ENCODE data around the gene MGAT5B. TPM values are rescaled to one million over a fixed set of nuclear protein-coding genes. Genes with fewer than 3 reads are reported as not detected.

The MGAT5B gene
- total RNA-seq, 1 donor from 2014 or later = 6.2 TPM

DNA sequence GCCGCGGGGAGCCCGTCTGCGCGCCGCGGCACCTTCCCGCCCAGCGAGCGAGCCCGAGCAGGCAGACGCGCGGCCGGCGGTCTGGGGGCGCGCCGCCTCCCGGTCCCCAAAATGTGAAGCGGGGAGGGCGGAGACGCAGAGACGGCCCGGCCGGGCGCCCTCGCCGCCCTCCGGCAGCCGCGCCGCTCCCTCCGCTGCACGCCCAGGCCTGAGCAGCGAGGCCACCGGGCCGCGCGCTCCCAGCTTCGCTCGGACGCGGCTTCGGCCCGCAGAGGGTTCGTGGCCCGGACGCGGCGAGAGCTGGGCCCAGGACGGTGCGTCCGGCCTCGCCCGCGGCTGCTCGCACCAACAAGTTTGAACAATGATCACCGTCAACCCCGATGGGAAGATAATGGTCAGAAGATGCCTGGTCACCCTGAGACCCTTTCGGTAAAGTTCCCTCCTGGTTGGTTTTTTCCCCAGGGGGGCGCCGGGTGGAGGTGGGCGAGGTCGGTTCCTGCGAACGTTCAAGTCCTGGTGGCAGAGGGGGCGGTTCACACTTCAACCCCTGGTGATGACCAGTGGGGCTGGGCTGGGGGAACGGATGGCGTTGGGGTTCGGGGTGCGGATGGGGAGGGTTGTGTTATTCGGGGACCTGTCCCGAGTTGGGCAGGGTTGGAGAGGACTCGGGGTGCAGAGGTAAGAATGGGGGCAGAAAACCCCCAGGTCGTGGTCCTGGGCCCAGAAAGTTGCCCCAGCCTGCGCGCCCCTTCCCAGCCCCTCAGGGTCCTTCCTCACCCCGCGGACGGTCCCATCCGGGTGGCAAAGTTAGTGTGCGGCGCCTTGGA is 678 bp downstream of the MGAT5B start:
- Mint-ChIP-seq H3K4me1 (ENCODE audit: unreplicated experiment) (peaks cover 17% of the 10 kb centered on the region), H3K27me3 (ENCODE audit: unreplicated experiment) (peaks cover 14% of the 10 kb centered on the region), H3K27ac (ENCODE audit: unreplicated experiment) (no peak overlapping the region), H3K9me3 (ENCODE audit: unreplicated experiment) (no peaks in the 10 kb centered on the region), H3K4me3 (ENCODE audit: unreplicated experiment) (peak overlapping the region; percentile 67), H3K36me3 (ENCODE audit: low read depth, unreplicated experiment) (no peaks in the 10 kb centered on the region)
- no peak for TF ChIP-seq CTCF (IDR thresholded peaks at IDR 0.05; ENCODE audit: unreplicated experiment)
- DNase-seq (ENCODE audit: low spot score) = no peak

DNA sequence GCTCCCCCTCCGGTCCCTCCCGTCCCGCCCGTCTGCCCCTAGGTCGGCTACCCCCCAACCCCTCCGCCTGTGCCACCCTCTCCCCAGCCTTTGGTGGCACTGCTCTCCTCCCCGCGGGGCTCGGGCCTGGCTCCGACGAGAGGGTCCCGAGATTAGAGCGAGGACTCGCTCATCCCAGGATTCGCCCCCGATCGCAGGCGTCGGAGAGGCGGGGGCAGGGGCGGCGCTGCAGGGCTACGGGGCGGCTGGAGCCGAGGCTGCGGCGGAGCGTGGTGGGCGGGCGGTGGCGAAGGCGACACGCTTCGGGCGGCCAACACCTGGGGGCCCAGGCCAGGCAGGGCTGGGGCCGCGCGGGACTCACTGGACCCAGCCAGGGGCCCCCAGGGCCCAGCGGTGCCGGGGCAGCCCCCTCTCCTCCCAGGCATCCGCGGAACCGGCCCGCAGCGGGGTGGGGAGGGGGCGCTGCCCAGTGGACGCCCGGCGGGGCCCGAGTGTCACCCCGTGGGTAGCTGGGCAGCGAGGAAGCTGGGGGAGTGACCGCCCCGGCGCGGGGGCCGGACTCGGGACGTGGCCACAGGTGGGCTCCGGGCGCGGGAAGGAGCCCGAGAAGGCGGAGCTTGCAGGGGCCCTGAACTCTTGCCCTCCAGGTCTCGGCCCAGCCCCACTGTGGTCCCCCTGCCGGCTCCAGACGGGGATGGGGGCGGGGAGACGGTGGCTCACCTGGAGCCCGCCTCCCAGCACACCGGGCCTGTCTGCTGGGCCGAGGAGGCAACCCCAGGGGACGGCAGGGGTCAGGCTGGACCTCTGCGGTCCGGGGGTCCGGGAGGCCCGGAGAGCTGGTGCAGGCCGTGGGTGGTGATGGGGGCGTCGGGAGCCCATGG is 1.5 kb downstream of the MGAT5B start:
- no peak for TF ChIP-seq CTCF (IDR thresholded peaks at IDR 0.05; ENCODE audit: unreplicated experiment)
- Mint-ChIP-seq H3K27me3 (ENCODE audit: unreplicated experiment) (peaks cover 16% of the 10 kb centered on the region), H3K4me3 (ENCODE audit: unreplicated experiment) (no peak overlapping the region), H3K9me3 (ENCODE audit: unreplicated experiment) (no peaks in the 10 kb centered on the region), H3K36me3 (ENCODE audit: low read depth, unreplicated experiment) (no peaks in the 10 kb centered on the region), H3K4me1 (ENCODE audit: unreplicated experiment) (peaks cover 17% of the 10 kb centered on the region), H3K27ac (ENCODE audit: unreplicated experiment) (no peak overlapping the region)
- no peak for DNase-seq (ENCODE audit: low spot score)

DNA sequence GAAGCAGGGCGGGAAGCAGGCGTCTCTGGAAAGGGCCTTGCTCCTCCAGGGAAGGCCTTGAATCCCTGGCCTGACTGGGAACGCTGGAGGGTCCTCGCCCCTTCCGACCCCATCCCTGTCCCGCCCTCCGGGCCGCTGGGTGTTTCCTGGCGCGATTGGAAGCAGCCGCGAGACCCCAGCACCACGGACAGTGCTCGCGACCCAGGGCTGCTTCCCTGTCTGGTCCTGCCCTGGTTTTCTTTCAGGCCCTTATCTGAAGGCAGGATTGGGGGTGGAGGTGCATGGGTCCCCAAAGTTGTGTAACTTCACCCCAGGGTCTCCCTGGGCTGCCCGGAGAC is 2.1 kb downstream of the MGAT5B start:
- Mint-ChIP-seq H3K27ac (ENCODE audit: unreplicated experiment) (no peak overlapping the region), H3K4me1 (ENCODE audit: unreplicated experiment) (peaks cover 17% of the 10 kb centered on the region), H3K9me3 (ENCODE audit: unreplicated experiment) (no peaks in the 10 kb centered on the region), H3K4me3 (ENCODE audit: unreplicated experiment) (no peak overlapping the region), H3K27me3 (ENCODE audit: unreplicated experiment) (peaks cover 16% of the 10 kb centered on the region), H3K36me3 (ENCODE audit: low read depth, unreplicated experiment) (peaks cover 3% of the 10 kb centered on the region)
- DNase-seq (ENCODE audit: low spot score) = peak; percentile 50
- no peak for TF ChIP-seq CTCF (IDR thresholded peaks at IDR 0.05; ENCODE audit: unreplicated experiment)

DNA sequence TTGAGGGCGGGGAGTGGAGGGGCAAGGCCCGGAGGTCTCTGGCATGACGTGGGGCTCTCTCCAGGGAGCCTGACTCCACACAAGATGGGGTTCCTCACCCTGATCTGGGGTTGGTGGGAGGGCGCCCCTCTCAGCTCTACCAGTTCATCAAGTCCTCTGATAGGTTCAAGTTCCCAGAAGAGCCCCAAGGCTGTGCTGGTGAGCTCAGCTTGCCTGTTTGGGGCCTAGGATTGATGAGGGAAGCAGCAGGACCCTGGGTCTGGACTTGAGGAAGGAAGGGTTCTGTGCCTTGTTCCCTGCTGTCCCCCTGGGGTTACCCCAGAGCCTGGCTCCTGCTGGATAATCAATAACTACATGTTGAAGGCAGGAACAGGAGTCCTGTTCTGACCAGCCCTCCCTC is 3.5 kb downstream of the MGAT5B start:
- peaks cover 17% of the 10 kb centered on the region for H3K4me1 Mint-ChIP-seq (ENCODE audit: unreplicated experiment)
- no peak overlapping the region for H3K4me3 Mint-ChIP-seq (ENCODE audit: unreplicated experiment)
- no peak overlapping the region for H3K27ac Mint-ChIP-seq (ENCODE audit: unreplicated experiment)
- TF ChIP-seq CTCF (IDR thresholded peaks at IDR 0.05; ENCODE audit: unreplicated experiment) = no peak
- DNase-seq (ENCODE audit: low spot score) = no peak
- peaks cover 8% of the 10 kb centered on the region for H3K36me3 Mint-ChIP-seq (ENCODE audit: low read depth, unreplicated experiment)
- peaks cover 16% of the 10 kb centered on the region for H3K27me3 Mint-ChIP-seq (ENCODE audit: unreplicated experiment)
- H3K9me3 Mint-ChIP-seq (ENCODE audit: unreplicated experiment) = no peaks in the 10 kb centered on the region
